GM12874 (cell line): Measurements from ENCODE around the gene EIF2S1.
A peak's percentile ranks its signal among the peaks of the same experiment; 100 is the strongest.

Experiments
- TF ChIP-seq, protein P1 (sequence below): IDR thresholded peaks from 2 replicates; pipeline ENCODE4 v1.5.1; 2011; ENCODE audit warnings: low read depth, mild to moderate bottlenecking, control low read depth, low read length, moderate library complexity; ENCODE audit not compliant: insufficient read depth

Gene EIF2S1

DNA sequence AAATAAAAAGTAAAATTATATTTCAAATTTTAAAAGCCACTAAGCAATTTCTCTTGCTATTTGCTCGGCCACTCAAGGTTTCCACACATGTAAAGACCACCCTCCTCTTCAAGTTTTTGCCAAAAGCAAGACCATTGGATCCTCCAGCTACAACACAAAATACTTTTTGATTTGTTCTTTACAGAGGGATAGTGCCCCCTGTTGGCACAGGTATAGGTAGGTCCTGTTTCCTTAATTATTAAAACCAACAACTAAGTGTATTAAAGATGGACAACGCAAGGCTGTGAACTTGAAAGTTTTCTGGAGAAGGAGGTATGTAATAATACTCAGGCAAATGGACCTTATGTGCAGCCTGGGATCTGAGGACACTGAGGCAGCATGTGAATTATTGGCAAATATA is 24.3 kb upstream of the EIF2S1 start:
- TF ChIP-seq, protein P1, sequence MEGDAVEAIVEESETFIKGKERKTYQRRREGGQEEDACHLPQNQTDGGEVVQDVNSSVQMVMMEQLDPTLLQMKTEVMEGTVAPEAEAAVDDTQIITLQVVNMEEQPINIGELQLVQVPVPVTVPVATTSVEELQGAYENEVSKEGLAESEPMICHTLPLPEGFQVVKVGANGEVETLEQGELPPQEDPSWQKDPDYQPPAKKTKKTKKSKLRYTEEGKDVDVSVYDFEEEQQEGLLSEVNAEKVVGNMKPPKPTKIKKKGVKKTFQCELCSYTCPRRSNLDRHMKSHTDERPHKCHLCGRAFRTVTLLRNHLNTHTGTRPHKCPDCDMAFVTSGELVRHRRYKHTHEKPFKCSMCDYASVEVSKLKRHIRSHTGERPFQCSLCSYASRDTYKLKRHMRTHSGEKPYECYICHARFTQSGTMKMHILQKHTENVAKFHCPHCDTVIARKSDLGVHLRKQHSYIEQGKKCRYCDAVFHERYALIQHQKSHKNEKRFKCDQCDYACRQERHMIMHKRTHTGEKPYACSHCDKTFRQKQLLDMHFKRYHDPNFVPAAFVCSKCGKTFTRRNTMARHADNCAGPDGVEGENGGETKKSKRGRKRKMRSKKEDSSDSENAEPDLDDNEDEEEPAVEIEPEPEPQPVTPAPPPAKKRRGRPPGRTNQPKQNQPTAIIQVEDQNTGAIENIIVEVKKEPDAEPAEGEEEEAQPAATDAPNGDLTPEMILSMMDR = peak; percentile 37; the same call in 1 of the 2 replicates

DNA sequence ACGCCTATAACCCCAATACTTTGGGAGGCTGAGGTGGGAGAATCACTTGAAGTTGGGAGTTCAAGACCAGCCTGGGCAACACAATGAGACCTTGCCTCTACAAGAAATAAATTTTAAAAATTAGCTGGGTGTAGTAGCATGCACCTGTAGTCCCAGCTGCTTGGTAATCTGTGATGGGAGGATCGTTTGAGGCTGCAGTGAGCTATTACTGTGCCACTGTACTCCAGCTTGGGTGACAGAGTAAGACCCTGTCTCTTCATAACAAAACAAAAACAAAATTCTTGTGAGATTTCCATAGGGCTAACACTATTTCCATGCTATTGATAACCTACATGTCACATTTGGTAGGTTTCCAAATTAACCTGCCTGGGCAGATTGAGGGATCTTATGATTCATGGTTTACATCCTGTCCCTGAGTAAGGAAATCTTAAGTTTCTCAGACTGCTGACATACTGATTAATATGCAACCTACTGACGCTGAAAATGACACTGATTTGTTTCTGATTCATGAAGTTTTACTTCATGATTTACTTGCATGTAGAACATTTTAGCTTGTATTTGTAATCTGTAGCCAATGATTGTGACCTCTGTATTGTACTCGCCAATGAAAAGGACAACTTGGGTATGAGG is 16.4 kb upstream of the EIF2S1 start:
- TF ChIP-seq, protein P1 = no peak

DNA sequence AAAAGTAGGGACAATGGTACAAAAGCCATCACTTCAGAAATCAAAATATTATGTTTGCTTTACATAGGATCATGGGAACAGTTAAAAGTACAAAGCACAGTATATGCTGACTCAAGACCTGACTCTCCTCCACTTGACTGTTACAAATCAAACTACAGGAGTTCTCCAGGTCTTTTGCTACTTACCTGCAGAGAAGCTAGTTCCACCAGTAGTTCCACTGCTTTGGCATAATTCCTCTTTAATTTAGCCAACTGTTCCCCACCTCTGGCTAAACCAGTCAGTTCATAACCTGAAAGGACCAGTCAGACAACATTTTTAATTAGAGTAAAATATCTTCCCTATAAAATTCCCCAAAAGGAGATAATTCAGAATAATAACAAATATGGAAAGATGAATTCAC is 14.5 kb upstream of the EIF2S1 start:
- TF ChIP-seq, protein P1 = no peak

DNA sequence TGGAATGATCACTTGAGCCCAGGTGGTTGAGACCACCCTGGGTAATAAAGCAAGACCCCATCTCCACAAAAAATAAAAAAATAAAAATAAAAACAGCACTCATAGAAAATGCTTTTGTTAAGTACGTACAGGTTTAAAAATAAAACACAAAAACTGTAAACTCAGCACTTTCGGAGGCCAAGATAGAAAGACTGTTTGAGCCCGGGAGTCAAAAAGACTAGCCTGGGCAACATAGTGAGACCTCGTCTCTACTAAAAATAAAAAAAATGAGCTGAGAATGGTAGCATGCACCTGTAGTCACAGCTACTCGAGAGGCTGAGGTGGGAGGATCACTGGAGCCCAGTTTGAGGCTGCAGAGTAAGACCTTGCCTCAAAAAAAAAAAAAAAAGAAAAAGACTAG is 8.1 kb upstream of the EIF2S1 start:
- TF ChIP-seq, protein P1 = no peak

DNA sequence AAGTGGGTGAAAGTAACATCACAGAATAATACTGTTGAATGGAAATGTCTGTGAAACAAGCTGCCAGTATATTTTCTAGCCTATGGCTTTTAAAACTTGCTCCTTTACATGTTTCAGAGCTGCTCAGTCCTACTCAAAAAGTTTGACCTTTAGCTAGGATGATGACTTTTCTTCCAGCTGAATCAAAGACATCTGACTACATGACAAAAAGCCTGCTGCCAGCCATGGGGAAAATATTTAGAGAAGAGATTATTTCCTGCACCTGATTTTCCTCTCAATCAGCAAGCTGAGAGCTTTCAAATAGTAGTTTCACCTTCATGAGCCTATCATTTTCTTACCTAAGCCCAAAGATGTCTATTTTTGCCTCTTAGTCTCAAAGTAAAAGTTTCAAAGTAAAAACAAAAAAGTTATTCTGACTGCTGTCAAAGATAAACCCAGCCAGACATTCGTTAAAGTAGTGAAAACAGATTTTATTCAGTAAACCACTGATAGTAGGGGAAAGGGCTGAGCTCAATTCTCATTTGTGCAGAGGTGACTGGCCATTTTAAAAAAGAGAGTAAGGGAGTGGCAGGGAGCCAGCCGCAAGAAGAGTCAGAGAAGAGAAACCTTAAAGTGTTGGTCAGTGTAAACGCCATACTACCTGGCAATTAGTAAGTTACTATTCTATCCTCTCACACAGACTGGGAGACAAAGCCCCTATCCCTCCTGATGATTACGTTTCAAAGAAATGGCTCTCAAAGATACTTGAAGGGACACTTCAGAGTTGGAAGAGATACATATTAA is 2.8 kb upstream of the EIF2S1 start:
- TF ChIP-seq, protein P1 = no peak

DNA sequence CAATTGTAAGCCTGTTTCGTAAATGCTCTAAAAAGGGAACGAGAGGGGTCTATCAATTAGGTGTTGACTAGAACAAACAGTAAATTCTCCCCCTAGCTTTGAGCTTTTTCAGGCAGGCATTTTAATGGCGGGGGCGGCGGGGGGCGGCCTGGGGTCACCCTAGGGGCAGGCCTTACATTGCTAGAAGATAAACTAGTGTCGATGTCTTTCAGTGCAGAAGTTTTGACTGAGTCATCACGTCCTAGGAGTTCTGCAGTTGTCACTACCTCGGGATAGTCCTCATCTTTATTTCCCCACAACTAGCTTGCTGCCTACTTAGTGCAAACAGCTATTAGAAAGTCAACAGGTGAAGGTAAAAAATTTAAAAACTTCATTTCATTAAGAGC is 2.2 kb upstream of the EIF2S1 start:
- TF ChIP-seq, protein P1 = no peak

DNA sequence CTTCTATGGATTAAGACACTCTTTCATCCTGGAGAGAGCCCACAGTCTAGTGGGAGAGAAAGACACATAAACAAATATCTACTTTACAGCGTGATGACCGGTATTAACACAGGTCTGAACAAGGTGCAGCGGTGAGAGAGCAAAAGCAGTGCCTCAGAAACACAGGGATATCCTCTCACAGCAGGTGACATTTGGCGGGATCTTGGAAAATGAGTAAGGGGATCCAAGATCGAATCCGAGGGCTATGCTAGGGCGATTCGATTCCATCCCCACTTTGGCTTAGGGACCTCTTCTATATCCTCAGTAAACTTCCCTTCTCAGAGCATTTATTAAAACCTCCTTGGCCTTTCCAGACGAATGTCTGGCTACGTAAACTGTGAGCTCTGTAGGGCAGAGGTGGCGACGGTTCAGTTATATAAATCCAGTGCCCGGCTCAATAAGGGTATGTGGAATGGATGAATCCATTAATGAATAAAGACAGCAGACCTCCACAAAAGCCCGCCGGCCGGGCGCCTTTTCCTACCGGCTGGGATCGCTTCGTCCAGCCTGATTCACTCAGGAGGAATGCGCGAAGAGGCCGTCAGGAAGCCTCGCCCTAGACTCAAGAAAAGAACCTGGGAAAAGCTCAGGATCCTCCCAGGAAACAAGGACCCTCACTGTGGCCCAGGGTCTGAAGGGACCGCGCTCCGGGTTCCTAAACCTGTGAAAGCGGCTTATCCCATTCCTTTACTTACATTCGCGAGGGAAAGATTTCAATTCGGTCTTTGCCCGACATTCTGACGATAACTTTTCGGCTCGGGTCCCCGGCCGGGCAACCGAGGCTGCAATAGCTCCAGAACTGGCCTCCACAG is 979 bp upstream of the EIF2S1 start:
- TF ChIP-seq, protein P1 = no peak
